Left ventricle myocardium inferior (tissue), 1 donor: ENCODE results near the gene IL1RN. TPM values are rescaled to one million over a fixed set of nuclear protein-coding genes. Genes with fewer than 3 reads are reported as not detected.
A peak's percentile ranks its signal among the peaks of the same experiment; 100 is the strongest.

Experiments
- DNase-seq: peaks from one replicate; pipeline ENCODE4 v3.0.0-alpha.2; 2020
- H3K27ac ChIP-seq: fragments of 200-600 bp; replicated peaks from 2 replicates; pipeline ENCODE4 v1.8.0; 2021
- H3K27me3 ChIP-seq: fragments of 200-600 bp; 2 replicates; pipeline ENCODE4 v1.8.0; 2021; ENCODE audit warnings: low read depth
- H3K36me3 ChIP-seq: fragments of 200-600 bp; 2 replicates; pipeline ENCODE4 v1.8.0; 2021
- H3K4me1 ChIP-seq: fragments of 200-600 bp; 2 replicates; pipeline ENCODE4 v1.8.0; 2021
- H3K4me3 ChIP-seq: fragments of 200-600 bp; 2 replicates; pipeline ENCODE4 v1.8.0; 2021; ENCODE audit warnings: mild to moderate bottlenecking, moderate library complexity
- H3K9me3 ChIP-seq: fragments of 200-600 bp; replicated peaks from 2 replicates; pipeline ENCODE4 v1.8.0; 2021
- CTCF ChIP-seq: fragments of 200-600 bp; IDR thresholded peaks from 2 replicates; pipeline ENCODE4 v1.8.0; 2021; ENCODE audit warnings: antibody characterized with exemption, mild to moderate bottlenecking, borderline replicate concordance
- intact Hi-C: fragments of 100-400 bp; cut with micrococcal nuclease; formaldehyde crosslinking; loops from one replicate; pipeline ENCODE4 v1.11.0; 2022
- total RNA-seq: library from RNA; stranded (reverse); fragmentation: NEBNext Ultra II Directional; extraction: Animal tissue kit (Norgen Biotek cat#: 25700); gene quantifications from one replicate; pipeline ENCODE4 v1.2.1, GENCODE V29; 2021
- donor health status: DM: no; HTN: yes; CAD: no; lungs with severe emphysema.

The IL1RN gene
- total RNA-seq, 1 donor from 2014 or later, result 0.33 TPM

DNA sequence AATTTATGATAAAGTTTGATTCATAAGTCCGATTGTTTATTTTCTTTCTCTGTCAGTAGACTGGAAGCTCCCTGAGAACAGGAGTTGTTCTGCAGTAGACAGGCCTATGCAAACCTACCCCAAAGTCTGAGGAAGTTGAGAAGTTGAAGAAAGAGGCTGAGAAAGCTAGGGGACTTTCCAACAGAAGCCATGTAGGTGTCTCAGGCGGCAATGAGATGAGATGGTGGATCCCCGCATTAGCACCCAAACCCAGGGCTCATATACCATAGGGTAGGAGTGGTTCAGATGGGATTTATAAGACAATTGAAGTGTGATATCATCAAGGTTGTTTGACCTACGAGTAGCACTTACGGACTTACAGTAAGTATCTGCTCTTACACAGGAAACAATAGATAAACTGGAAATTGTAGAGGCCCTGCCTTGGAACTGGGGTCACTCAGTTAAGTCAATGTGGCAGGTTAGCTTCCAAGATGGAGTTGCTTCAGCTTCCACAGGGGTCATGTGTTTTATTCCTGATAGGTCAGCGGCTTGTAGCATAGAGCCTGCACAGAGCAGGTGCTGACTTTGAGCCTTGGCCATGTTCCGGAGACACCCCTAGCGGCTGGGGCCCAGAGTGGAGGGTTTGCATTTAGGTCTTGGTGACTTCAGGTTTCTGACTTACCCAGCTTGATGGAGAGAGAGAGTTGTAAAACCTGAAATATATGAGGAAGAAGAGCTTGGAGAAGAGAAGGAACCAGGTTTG is 44.1 kb downstream of the IL1RN start:
- Histone ChIP-seq H3K4me1 (peaks cover 8% of the 10 kb centered on the region), H3K27ac (no peak overlapping the region), H3K27me3 (no peaks in the 10 kb centered on the region), H3K9me3 (no peaks in the 10 kb centered on the region), H3K4me3 (no peak overlapping the region), H3K36me3 (no peaks in the 10 kb centered on the region)
- intact Hi-C loops, result no loop called here
- DNase-seq, result no peak
- TF ChIP-seq CTCF, result no peak

DNA sequence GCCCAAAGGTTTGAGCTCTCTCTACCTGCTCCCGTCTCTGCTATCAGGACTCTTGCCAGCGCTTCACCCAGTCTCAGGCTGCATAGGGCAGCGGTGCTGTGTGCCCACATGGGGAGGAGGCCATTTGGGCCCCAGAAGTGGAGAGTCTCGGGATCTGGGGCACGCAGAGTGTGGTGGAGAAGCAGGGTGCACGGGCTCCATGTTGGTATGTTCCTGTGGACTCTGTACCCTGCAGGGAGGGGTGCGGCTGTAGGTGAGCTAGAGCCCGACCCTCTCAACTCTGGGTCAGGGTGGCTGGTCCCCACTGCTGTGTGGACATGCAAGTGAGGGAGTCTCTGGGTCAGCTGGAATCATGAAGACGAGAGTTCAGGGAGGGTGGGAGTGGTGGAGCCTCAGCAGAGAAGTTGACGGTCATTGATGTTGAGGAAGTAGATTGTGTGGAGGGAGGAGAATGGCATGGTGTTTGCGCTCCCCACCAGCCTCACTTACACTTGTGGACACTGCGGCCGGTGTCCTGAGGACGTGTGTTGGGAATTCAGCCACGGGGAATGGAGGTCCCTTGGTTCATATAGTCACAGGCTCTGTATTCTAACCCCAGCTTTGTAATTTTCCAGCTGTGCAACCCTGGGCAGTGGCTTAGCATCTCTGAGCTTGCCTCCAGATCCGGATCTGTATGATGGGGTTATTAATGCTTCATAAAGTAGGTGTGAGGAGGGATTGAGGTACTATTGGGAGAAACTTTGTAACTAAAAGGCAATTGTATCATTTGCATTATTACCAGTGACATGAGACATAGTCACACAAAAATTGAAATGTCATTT is 45.5 kb downstream of the IL1RN start:
- H3K27ac ChIP-seq, result no peak overlapping the region

GRCh38 chr2:113173542-113174375 is 46.4 kb downstream of the IL1RN start, which contains the start of gene PSD4:
Gene PSD4 (plus strand): TSS chr2:113173971. CDS start chr2:113182457, 8,486 bp downstream.
- H3K9me3 ChIP-seq, result no peaks in the 10 kb centered on the region
- no peaks in the 10 kb centered on the region for H3K36me3 ChIP-seq
- H3K27me3 ChIP-seq, result no peaks in the 10 kb centered on the region
- peak within 1 kb of the TSS; percentile 27 for H3K4me3 ChIP-seq
- intact Hi-C loops, result no loop called here
- DNase-seq, result peak; percentile 65
- TF ChIP-seq CTCF, result no peak
- no peaks in the 10 kb centered on the region for H3K4me1 ChIP-seq
- H3K27ac ChIP-seq, result no peak within 1 kb of the TSS

More for the DNA sequence above, 45.5 kb downstream of the IL1RN start:
- no peak for DNase-seq
- no peaks in the 10 kb centered on the region for H3K36me3 ChIP-seq
- no peaks in the 10 kb centered on the region for H3K9me3 ChIP-seq
- H3K4me3 ChIP-seq, result no peak overlapping the region
- intact Hi-C loops, result no loop called here
- TF ChIP-seq CTCF, result no peak
- H3K4me1 ChIP-seq, result no peaks in the 10 kb centered on the region
- no peaks in the 10 kb centered on the region for H3K27me3 ChIP-seq

DNA sequence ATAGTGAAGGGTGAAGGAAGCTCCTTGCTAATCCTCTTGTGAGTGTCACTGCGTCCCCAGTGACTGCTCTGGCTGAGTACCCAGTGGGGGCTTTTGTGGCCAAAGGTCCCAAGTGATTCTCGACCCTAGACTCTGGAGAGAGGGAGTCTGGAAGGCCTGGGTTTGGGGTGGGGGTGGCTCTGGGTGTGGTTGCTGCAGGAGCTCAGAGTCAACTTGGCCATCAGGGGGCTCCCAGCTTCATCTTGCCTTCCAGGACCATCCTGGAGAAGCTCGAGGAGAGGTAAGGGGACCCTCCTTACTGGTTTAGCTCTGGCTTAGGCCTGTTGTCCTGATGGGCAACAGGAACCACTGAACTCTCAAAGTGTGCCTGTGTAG is 47.0 kb downstream of the IL1RN start:
- Histone ChIP-seq H3K27ac (no peak overlapping the region), H3K36me3 (no peaks in the 10 kb centered on the region), H3K4me1 (no peaks in the 10 kb centered on the region), H3K9me3 (no peaks in the 10 kb centered on the region), H3K27me3 (no peaks in the 10 kb centered on the region), H3K4me3 (peak overlapping the region; percentile 27)
- intact Hi-C loops, result no loop called here
- no peak for TF ChIP-seq CTCF
- no peak for DNase-seq

- no peaks in the 10 kb centered on the region for H3K27me3 ChIP-seq
- H3K9me3 ChIP-seq, result no peaks in the 10 kb centered on the region
- no peak for TF ChIP-seq CTCF
- no peaks in the 10 kb centered on the region for H3K4me1 ChIP-seq
- no peak overlapping the region for H3K27ac ChIP-seq
- DNase-seq, result no peak
- H3K36me3 ChIP-seq, result no peaks in the 10 kb centered on the region
- H3K4me3 ChIP-seq, result peak overlapping the region; percentile 27
- intact Hi-C loops, result no loop called here
These were observed 47.7 kb downstream of the IL1RN start for GRCh38 chr2:113175042-113175628.
